MM.1S (cell line): ENCODE data around the gene CLCA1.

Experiments used
- DNase-seq: peaks from one replicate; pipeline ENCODE4 v3.0.0-alpha.2; 2015
- H2AFZ ChIP-seq: fragments of 300-600 bp; sonication (generic); 2 replicates; pipeline ENCODE4 v1.6.0; 2016; ENCODE audit warnings: antibody characterized with exemption, low read length
- H3F3A ChIP-seq: fragments of 300-600 bp; sonication (generic); 2 replicates; pipeline ENCODE4 v1.6.1; 2016; ENCODE audit warnings: mild to moderate bottlenecking, antibody characterized with exemption, low read length, moderate library complexity, mixed read lengths; ENCODE audit not compliant: insufficient read depth
- H3K27ac ChIP-seq: fragments of 300-600 bp; sonication (generic); 2 replicates; pipeline ENCODE4 v1.5.1; 2016; ENCODE audit warnings: mild to moderate bottlenecking, low read length
- H3K27me3 ChIP-seq: fragments of 300-600 bp; sonication (generic); replicated peaks from 2 replicates; pipeline ENCODE4 v1.6.0; 2016; ENCODE audit warnings: low read length; ENCODE audit not compliant: insufficient read depth
- H3K36me3 ChIP-seq: fragments of 300-600 bp; sonication (generic); replicated peaks from 2 replicates; pipeline ENCODE4 v1.6.1; 2016; ENCODE audit warnings: mild to moderate bottlenecking, low read length, mixed read lengths; ENCODE audit not compliant: insufficient read depth
- H3K4me1 ChIP-seq: fragments of 300-600 bp; sonication (generic); 2 replicates; pipeline ENCODE4 v1.6.1; 2016; ENCODE audit warnings: low read length, mixed read lengths
- H3K4me2 ChIP-seq: fragments of 300-600 bp; sonication (generic); 2 replicates; pipeline ENCODE4 v1.6.0; 2016; ENCODE audit warnings: low read depth, low read length
- H3K4me3 ChIP-seq: fragments of 300-600 bp; sonication (generic); 2 replicates; pipeline ENCODE4 v1.5.1; 2016; ENCODE audit warnings: low read length, mixed read lengths
- H3K79me2 ChIP-seq: fragments of 300-600 bp; sonication (generic); 2 replicates; pipeline ENCODE4 v1.6.1; 2016; ENCODE audit warnings: mixed run types, low read length, mixed read lengths
- H3K9ac ChIP-seq: fragments of 300-600 bp; sonication (generic); 2 replicates; pipeline ENCODE4 v1.6.1; 2016; ENCODE audit warnings: low read length, mixed read lengths
- H3K9me2 ChIP-seq: fragments of 300-600 bp; sonication (generic); replicated peaks from 2 replicates; pipeline ENCODE4 v1.6.1; 2016; ENCODE audit warnings: mild to moderate bottlenecking, low read length, mixed read lengths; ENCODE audit not compliant: insufficient read depth
- H3K9me3 ChIP-seq: fragments of 300-600 bp; sonication (generic); replicated peaks from 2 replicates; pipeline ENCODE4 v1.6.1; 2016; ENCODE audit warnings: mild to moderate bottlenecking, low read length, mixed read lengths; ENCODE audit not compliant: insufficient read depth
- H4K20me1 ChIP-seq: fragments of 300-600 bp; sonication (generic); 2 replicates; pipeline ENCODE4 v1.6.1; 2016; ENCODE audit warnings: mild to moderate bottlenecking, low read length, moderate library complexity, mixed read lengths; ENCODE audit not compliant: insufficient read depth
- EZH2 ChIP-seq: fragments of 300-600 bp; sonication (generic); optimal IDR thresholded peaks from 2 replicates; pipeline ENCODE3; 2017; ENCODE audit warnings: low read depth, mild to moderate bottlenecking, antibody characterized with exemption, low read length, mixed read lengths
- EZH2phosphoT487 ChIP-seq: fragments of 300-600 bp; sonication (generic); IDR thresholded peaks from 2 replicates; pipeline ENCODE4 v1.6.1; 2018; ENCODE audit warnings: antibody characterized with exemption, low read length
- TF ChIP-seq, protein P1 (sequence below): fragments of 300-600 bp; sonication (generic); IDR thresholded peaks from 2 replicates; pipeline ENCODE4 v1.5.1; 2016; ENCODE audit warnings: antibody characterized with exemption, low read length, mixed read lengths

Gene CLCA1

DNA sequence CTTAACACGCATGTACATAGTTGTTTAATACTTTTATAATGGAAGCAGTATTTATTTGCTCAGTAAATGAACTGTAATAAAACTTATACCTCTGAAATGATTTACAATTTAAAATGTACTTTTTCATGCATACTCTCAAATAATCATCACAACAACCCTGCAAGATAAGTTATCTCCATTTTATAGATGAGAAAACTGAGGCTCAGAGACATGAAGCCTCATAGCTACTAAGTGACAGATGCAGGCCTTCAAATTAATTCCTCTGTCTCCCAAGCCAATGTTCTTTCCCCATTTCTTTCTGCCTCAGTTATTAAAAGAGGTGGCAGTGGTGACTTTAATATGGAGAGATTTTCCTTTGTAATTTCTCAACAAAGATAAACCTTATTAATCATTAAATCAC is 19.6 kb upstream of the CLCA1 start:
- H3K9me2 ChIP-seq, result no peaks in the 10 kb centered on the region
- H4K20me1 ChIP-seq, result no peaks in the 10 kb centered on the region
- no peaks in the 10 kb centered on the region for H3K27me3 ChIP-seq
- no peak overlapping the region for H3K27ac ChIP-seq
- H3K79me2 ChIP-seq, result no peaks in the 10 kb centered on the region
- DNase-seq, result no peak
- H3K9me3 ChIP-seq, result no peaks in the 10 kb centered on the region
- H3K4me2 ChIP-seq, result no peak overlapping the region
- H3K4me3 ChIP-seq, result no peak overlapping the region
- no peaks in the 10 kb centered on the region for H3K36me3 ChIP-seq
- no peak overlapping the region for H2AFZ ChIP-seq
- no peaks in the 10 kb centered on the region for H3K4me1 ChIP-seq
- TF ChIP-seq, protein P1, sequence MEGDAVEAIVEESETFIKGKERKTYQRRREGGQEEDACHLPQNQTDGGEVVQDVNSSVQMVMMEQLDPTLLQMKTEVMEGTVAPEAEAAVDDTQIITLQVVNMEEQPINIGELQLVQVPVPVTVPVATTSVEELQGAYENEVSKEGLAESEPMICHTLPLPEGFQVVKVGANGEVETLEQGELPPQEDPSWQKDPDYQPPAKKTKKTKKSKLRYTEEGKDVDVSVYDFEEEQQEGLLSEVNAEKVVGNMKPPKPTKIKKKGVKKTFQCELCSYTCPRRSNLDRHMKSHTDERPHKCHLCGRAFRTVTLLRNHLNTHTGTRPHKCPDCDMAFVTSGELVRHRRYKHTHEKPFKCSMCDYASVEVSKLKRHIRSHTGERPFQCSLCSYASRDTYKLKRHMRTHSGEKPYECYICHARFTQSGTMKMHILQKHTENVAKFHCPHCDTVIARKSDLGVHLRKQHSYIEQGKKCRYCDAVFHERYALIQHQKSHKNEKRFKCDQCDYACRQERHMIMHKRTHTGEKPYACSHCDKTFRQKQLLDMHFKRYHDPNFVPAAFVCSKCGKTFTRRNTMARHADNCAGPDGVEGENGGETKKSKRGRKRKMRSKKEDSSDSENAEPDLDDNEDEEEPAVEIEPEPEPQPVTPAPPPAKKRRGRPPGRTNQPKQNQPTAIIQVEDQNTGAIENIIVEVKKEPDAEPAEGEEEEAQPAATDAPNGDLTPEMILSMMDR, result no peak
- no peak for TF ChIP-seq EZH2phosphoT487
- TF ChIP-seq EZH2, result no peak
- no peak overlapping the region for H3K9ac ChIP-seq
- H3F3A ChIP-seq, result no peaks in the 10 kb centered on the region

DNA sequence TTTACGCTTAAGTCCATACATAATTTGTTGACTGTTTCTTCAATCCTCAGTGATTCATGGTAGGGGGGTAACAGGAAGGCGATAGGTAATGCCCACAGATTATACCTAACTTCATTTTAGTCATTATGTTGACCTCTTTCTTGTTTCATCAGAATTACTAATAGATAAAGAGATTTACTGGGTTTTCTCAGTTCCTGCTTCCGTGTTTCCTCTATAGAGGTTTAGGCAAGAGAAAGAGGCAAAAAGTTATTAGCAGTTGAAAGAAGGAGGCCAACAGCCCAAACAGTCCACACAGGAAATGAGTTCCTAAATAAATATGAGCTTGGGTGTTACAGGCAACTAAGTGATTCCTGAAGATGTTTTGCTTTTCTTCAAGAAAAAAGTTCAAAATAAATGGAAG is 17.9 kb upstream of the CLCA1 start:
- Histone ChIP-seq H4K20me1 (no peaks in the 10 kb centered on the region), H3K9me3 (no peaks in the 10 kb centered on the region), H3K27ac (no peak overlapping the region), H3K4me2 (no peak overlapping the region), H3K4me1 (no peaks in the 10 kb centered on the region), H3F3A (no peaks in the 10 kb centered on the region), H3K79me2 (no peaks in the 10 kb centered on the region), H3K9me2 (no peaks in the 10 kb centered on the region), H3K9ac (no peak overlapping the region), H3K4me3 (no peak overlapping the region), H3K36me3 (no peaks in the 10 kb centered on the region), H3K27me3 (no peaks in the 10 kb centered on the region), H2AFZ (no peak overlapping the region)
- TF ChIP-seq, protein P1, result no peak
- no peak for TF ChIP-seq EZH2phosphoT487
- no peak for TF ChIP-seq EZH2
- no peak for DNase-seq

DNA sequence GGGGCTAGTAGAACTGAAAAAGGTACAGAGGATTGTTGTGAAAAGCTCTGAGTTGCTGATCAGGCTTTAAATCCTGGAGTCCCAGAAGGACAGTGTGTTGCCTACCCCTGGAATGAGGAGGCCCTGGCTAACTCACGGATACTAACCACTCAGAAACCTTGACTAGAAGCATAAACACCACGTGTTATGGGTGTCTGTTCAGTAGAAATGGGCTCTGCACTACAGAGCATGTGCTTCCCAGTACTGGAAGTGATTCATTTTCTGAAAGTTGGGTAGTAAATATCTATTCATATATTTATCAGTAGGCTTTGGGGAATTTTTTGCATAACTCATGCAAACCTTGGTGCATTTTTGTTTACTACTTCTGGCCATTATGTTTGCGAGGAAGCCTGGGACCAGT is 15.1 kb upstream of the CLCA1 start:
- H3K9ac ChIP-seq, result no peak overlapping the region
- H3K27me3 ChIP-seq, result no peaks in the 10 kb centered on the region
- no peak overlapping the region for H3K4me3 ChIP-seq
- H3K79me2 ChIP-seq, result no peaks in the 10 kb centered on the region
- no peaks in the 10 kb centered on the region for H3K9me2 ChIP-seq
- no peaks in the 10 kb centered on the region for H3K9me3 ChIP-seq
- H4K20me1 ChIP-seq, result no peaks in the 10 kb centered on the region
- no peak overlapping the region for H2AFZ ChIP-seq
- H3K36me3 ChIP-seq, result no peaks in the 10 kb centered on the region
- no peaks in the 10 kb centered on the region for H3F3A ChIP-seq
- TF ChIP-seq EZH2phosphoT487 (no peak), EZH2 (no peak)
- TF ChIP-seq, protein P1, result no peak
- H3K27ac ChIP-seq, result no peak overlapping the region
- no peak for DNase-seq
- no peak overlapping the region for H3K4me2 ChIP-seq
- H3K4me1 ChIP-seq, result no peaks in the 10 kb centered on the region

DNA sequence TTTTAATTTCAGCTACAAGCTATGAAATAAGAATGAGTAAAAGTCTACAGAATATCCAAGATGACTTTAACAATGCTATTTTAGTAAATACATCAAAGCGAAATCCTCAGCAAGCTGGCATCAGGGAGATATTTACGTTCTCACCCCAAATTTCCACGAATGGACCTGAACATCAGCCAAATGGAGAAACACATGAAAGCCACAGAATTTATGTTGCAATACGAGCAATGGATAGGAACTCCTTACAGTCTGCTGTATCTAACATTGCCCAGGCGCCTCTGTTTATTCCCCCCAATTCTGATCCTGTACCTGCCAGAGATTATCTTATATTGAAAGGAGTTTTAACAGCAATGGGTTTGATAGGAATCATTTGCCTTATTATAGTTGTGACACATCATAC is 13.7 kb upstream of the CLCA1 start:
- no peak overlapping the region for H3K4me3 ChIP-seq
- no peaks in the 10 kb centered on the region for H3K79me2 ChIP-seq
- no peak for DNase-seq
- H3K27me3 ChIP-seq, result no peaks in the 10 kb centered on the region
- no peaks in the 10 kb centered on the region for H3K4me1 ChIP-seq
- H2AFZ ChIP-seq, result no peak overlapping the region
- H3K36me3 ChIP-seq, result no peaks in the 10 kb centered on the region
- no peak overlapping the region for H3K9ac ChIP-seq
- H3K9me2 ChIP-seq, result no peaks in the 10 kb centered on the region
- H3K27ac ChIP-seq, result no peak overlapping the region
- TF ChIP-seq EZH2phosphoT487, result no peak
- no peak for TF ChIP-seq EZH2
- TF ChIP-seq, protein P1, result no peak
- no peak overlapping the region for H3K4me2 ChIP-seq
- H3F3A ChIP-seq, result no peaks in the 10 kb centered on the region
- H4K20me1 ChIP-seq, result no peaks in the 10 kb centered on the region
- H3K9me3 ChIP-seq, result no peaks in the 10 kb centered on the region
